ENCODE data around the gene CYP3A5.

Gene CYP3A5

DNA sequence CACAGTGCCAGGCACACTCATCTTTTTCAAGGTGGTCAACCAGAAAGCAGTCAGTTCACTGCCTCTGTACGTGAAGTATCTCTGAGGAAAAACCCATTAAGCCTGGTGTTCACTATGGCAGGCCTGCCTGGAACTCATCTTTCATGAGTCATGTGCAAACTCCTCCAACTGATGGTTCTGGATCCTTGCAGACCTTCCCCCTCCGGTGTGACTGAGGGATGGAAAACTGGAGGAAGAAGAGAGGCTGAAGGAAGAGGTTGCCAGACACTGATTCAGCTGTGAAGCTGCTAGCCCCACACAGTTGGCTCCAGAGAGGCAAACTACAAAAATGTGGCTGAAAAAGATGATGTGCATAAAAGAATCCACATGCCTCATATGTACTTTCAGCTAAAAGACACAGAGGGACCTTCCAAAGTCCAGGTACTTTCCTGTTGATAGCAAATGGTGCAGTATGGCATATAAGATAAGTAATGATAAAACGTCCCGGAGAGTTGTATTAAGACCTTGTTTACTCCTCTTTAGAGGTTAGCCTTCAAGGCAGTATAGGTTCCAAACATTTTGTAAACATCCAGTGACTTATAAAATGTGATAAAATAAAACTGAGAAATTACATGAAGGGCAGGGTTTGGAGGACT, 2.7 kb downstream of the CYP3A5 start:
- TF ChIP-seq, protein P1, sequence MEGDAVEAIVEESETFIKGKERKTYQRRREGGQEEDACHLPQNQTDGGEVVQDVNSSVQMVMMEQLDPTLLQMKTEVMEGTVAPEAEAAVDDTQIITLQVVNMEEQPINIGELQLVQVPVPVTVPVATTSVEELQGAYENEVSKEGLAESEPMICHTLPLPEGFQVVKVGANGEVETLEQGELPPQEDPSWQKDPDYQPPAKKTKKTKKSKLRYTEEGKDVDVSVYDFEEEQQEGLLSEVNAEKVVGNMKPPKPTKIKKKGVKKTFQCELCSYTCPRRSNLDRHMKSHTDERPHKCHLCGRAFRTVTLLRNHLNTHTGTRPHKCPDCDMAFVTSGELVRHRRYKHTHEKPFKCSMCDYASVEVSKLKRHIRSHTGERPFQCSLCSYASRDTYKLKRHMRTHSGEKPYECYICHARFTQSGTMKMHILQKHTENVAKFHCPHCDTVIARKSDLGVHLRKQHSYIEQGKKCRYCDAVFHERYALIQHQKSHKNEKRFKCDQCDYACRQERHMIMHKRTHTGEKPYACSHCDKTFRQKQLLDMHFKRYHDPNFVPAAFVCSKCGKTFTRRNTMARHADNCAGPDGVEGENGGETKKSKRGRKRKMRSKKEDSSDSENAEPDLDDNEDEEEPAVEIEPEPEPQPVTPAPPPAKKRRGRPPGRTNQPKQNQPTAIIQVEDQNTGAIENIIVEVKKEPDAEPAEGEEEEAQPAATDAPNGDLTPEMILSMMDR (IDR thresholded peaks at IDR 0.05; ENCODE audit: insufficient read depth, missing control alignments), result no peak
- no peak for DNase-seq (ENCODE audit: insufficient read length, low spot score)
- no peak for FAIRE-seq

GRCh38 chr7:99674995-99675742, 4.6 kb downstream of the CYP3A5 start:
- DNase-seq (ENCODE audit: insufficient read length, low spot score) (no peak), FAIRE-seq (no peak)
- TF ChIP-seq, protein P1 (IDR thresholded peaks at IDR 0.05; ENCODE audit: insufficient read depth, missing control alignments), result no peak

DNA sequence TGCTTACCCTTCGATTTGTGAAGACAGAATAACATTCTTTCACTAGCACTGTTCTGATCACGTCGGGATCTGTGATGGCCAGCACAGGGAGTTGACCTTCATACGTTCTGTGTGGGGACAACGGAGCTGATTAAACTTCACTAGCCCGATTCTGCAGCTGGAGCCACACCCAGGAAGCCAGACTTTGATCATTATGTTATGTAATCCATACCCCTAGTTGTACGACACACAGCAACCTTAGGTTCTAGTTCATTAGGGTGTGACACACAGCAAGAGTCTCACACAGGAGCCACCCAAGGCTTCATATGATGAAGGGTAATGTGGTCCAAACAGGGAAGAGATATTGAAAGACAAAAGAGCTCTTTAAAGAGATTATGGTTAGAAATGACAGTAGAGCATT, 7.2 kb downstream of the CYP3A5 start:
- TF ChIP-seq, protein P1 (IDR thresholded peaks at IDR 0.05; ENCODE audit: insufficient read depth, missing control alignments), result no peak
- FAIRE-seq, result no peak
- no peak for DNase-seq (ENCODE audit: insufficient read length, low spot score)

DNA sequence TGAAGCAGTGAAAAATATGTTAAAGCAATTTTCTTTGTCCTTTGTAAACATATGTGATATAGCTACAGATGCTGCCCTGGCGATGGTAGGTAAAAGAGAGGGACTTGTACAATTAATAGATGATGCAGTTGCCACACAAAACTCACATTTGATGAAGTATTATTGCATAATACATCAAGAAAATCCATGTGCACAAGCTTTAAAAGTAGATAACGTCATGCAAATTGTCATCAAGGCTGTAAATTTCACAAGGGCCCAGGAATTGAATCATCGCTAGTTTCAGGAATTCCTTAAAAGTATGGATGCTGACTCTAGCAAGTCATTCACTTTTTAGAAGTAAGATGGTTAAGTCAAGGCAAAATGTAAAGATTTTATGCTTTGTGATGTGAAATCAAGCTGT, 10.0 kb downstream of the CYP3A5 start:
- TF ChIP-seq, protein P1 (IDR thresholded peaks at IDR 0.05; ENCODE audit: insufficient read depth, missing control alignments), result no peak
- FAIRE-seq, result no peak
- no peak for DNase-seq (ENCODE audit: insufficient read length, low spot score)

- FAIRE-seq (no peak), DNase-seq (ENCODE audit: insufficient read length, low spot score) (no peak)
- TF ChIP-seq, protein P1 (IDR thresholded peaks at IDR 0.05; ENCODE audit: insufficient read depth, missing control alignments), result no peak
These were observed 11.3 kb downstream of the CYP3A5 start for GRCh38 chr7:99668541-99668940.

GRCh38 chr7:99667179-99667578, 12.6 kb downstream of the CYP3A5 start:
- TF ChIP-seq, protein P1 (IDR thresholded peaks at IDR 0.05; ENCODE audit: insufficient read depth, missing control alignments), result no peak
- FAIRE-seq (no peak), DNase-seq (ENCODE audit: insufficient read length, low spot score) (no peak)

DNA sequence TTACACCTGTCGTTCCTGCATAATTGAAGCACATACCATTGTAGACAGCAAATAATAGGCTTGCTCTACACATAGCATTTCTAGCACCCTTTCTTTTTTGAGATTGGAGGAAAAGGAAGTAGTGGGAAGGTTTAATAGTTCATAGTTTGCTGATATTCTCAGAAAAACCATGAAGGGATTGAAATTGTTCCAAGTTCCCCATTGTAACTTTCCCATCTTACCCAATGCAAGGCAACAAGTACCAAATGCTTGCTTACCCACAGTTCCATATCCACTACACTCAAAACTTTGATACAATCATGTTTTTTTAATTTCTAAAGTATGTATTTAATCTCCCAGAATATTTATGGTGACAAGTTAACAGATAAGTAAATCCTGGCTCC, 13.8 kb downstream of the CYP3A5 start:
- DNase-seq (ENCODE audit: insufficient read length, low spot score), result no peak
- TF ChIP-seq, protein P1 (IDR thresholded peaks at IDR 0.05; ENCODE audit: insufficient read depth, missing control alignments), result no peak
- FAIRE-seq, result no peak
